PC-9 (cell line): ENCODE results near the gene SF3B4.

ENCODE experiments used
- EZH2 ChIP-seq: fragments of 200-600 bp; sonication (generic); IDR thresholded peaks from 2 replicates; pipeline ENCODE4 v1.8.0; 2017; ENCODE audit warnings: antibody characterized with exemption, low read depth
- TF ChIP-seq, protein P1 (sequence below): fragments of 200-600 bp; sonication (generic); conservative IDR thresholded peaks from 2 replicates; pipeline ENCODE4 v1.6.1; 2017; ENCODE audit warnings: mixed run types, antibody characterized with exemption, mild to moderate bottlenecking, moderate library complexity

DNA sequence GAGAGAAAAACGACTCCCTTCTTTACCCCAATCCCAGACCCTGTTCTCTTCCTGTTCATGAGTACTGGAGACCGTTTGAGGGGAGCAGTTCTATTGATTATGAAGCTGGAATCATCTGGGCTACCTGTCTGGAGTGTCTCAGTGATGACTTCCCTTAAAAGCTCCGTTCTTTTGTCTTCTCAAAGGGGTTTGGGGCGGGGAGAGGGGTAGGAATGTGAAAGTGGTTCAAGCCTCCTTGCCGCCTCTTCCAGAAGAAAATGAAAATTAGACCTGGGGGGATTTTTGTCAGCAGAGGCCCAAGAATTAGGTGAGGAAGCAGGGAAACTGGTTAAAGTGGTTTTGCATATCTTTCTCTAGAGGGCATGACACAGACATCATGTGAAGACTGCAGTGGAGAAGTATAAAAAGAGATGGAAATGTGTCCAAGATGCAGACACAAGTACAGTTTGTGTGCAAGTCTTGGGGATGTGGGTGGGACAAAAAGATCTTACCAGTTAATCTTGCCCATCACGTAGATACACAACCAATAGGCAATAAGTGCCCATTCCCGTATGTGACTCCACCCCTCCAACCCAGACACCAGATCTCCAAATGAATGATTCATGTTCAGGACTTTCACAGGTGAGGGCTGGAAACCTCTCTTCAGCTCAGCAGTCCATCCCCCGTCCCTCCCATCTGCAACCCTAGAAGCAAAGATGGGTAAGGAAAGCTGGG, 9.5 kb upstream of the SF3B4 start:
- TF ChIP-seq, protein P1, sequence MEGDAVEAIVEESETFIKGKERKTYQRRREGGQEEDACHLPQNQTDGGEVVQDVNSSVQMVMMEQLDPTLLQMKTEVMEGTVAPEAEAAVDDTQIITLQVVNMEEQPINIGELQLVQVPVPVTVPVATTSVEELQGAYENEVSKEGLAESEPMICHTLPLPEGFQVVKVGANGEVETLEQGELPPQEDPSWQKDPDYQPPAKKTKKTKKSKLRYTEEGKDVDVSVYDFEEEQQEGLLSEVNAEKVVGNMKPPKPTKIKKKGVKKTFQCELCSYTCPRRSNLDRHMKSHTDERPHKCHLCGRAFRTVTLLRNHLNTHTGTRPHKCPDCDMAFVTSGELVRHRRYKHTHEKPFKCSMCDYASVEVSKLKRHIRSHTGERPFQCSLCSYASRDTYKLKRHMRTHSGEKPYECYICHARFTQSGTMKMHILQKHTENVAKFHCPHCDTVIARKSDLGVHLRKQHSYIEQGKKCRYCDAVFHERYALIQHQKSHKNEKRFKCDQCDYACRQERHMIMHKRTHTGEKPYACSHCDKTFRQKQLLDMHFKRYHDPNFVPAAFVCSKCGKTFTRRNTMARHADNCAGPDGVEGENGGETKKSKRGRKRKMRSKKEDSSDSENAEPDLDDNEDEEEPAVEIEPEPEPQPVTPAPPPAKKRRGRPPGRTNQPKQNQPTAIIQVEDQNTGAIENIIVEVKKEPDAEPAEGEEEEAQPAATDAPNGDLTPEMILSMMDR = 0 out of 2 replicates have a peak, but pooled peaks have one; percentile 16
- TF ChIP-seq EZH2 = no peak
